GM20000 (cell line): ENCODE measurements around the gene CYP2W1.

ENCODE experiments used
- DNase-seq: peaks from one replicate; pipeline ENCODE4 v3.0.0; 2012; ENCODE audit warnings: low spot score
- CTCF ChIP-seq: IDR thresholded peaks from 2 replicates; pipeline ENCODE4 v1.5.1; 2012; ENCODE audit warnings: mild to moderate bottlenecking, control low read depth; ENCODE audit errors: extremely low read depth, missing control alignments

Gene CYP2W1

GRCh38 chr7:968205-969105 is 14.5 kb upstream of the CYP2W1 start:
- no peak for TF ChIP-seq CTCF
- DNase-seq: no peak

DNA sequence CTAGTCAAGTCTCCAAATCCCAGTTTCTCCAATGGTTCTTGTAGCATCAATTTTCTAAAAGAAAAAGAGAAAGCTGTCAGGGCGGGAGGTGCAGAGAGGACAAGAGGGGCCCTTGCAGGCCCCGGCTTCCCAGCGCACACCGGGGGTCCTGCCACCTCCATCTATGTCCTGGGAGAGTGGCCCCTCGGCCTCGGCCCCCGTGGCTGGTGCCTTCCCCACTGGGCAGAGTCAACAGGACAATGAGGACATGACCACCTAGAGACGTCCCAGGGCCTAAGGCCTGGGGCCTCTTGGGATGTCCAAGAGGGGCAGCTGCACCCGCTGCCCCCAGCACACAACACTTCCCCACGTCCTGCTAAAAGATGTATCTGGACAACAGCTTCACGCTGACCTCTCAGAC is 13.6 kb upstream of the CYP2W1 start:
- no peak for TF ChIP-seq CTCF
- DNase-seq: no peak

- DNase-seq: no peak
These were observed 12.2 kb upstream of the CYP2W1 start for GRCh38 chr7:970744-971143.

DNA sequence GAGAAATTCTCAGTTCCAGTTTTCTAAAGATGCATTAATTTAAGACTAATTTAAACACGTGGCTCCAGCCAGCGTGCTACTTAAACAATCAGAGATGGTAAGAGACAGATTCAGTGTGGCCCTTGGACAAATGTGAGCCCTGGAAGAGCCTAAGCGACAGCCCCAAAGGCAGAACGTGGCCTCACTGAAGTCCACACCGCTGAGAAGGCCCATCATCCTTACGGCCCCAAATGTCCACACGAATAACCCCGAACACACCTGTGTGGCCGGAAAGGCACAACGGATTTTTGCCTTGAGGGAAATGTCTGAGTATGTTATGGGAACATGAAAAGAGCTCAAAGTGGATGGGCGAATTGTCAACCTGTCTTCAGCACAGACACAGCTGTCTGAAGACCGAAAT is 10.9 kb upstream of the CYP2W1 start:
- no peak for DNase-seq
- no peak for TF ChIP-seq CTCF

More at GRCh38 chr7:970744-971143, 12.2 kb upstream of the CYP2W1 start:
- TF ChIP-seq CTCF: no peak

- TF ChIP-seq CTCF: no peak
- no peak for DNase-seq
These were observed 10.2 kb upstream of the CYP2W1 start for GRCh38 chr7:972676-973309.

GRCh38 chr7:973312-973711 is 9.7 kb upstream of the CYP2W1 start:
- no peak for DNase-seq
- no peak for TF ChIP-seq CTCF

DNA sequence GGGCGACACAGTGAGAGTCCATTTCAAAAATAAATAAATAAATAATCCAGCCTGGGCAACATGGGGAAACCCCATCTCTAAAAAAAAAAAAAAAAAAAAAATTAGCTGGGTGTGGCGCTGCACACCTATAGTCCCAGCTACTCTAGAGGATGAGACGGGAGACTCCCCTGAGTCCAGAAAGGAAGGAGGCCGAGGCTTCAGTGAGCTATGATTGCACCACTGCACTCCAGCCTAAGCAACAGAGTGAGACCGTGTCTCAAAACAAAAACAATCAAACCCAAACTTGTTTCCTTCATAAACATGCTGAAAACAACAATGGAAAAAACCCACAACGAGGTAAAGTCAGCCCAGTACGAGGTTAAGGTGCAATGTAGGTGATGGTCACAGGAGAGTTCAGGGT is 8.8 kb upstream of the CYP2W1 start:
- DNase-seq: no peak
- no peak for TF ChIP-seq CTCF
